ENCODE data around the gene KIF5C. TPM values are rescaled to one million over a fixed set of nuclear protein-coding genes. Genes with fewer than 3 reads are reported as not detected.

The KIF5C gene
- total RNA-seq, 1 donor = under 0.01 TPM

DNA sequence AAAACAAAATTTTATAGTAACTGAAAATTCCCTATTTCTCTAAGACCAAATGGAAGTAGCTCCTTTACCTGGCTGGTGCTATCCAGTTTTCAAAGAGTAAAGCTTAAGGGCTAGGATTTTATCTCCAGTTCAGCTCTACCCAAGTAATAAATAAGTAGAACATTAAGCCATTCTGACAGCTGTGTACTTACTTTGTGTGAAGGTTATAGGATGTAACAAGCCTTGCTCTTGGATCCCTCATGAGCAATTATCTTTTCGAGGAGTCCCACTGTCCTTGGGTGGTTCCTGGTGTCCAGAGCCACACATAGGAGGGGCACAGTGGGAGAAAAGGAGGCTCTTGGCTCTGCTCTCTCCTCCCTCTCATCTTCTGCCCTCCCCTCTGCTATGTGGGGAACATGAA lies 45.5 kb downstream of the KIF5C start:
- TF ChIP-seq, protein P1, sequence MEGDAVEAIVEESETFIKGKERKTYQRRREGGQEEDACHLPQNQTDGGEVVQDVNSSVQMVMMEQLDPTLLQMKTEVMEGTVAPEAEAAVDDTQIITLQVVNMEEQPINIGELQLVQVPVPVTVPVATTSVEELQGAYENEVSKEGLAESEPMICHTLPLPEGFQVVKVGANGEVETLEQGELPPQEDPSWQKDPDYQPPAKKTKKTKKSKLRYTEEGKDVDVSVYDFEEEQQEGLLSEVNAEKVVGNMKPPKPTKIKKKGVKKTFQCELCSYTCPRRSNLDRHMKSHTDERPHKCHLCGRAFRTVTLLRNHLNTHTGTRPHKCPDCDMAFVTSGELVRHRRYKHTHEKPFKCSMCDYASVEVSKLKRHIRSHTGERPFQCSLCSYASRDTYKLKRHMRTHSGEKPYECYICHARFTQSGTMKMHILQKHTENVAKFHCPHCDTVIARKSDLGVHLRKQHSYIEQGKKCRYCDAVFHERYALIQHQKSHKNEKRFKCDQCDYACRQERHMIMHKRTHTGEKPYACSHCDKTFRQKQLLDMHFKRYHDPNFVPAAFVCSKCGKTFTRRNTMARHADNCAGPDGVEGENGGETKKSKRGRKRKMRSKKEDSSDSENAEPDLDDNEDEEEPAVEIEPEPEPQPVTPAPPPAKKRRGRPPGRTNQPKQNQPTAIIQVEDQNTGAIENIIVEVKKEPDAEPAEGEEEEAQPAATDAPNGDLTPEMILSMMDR (IDR thresholded peaks at IDR 0.05; ENCODE audit: insufficient read depth, low read depth, low read length) = no peak
- DNase-seq (ENCODE audit: low read depth) = no peak
- no peak overlapping the region for H3K4me3 ChIP-seq (ENCODE audit: low read depth, low read length)

DNA sequence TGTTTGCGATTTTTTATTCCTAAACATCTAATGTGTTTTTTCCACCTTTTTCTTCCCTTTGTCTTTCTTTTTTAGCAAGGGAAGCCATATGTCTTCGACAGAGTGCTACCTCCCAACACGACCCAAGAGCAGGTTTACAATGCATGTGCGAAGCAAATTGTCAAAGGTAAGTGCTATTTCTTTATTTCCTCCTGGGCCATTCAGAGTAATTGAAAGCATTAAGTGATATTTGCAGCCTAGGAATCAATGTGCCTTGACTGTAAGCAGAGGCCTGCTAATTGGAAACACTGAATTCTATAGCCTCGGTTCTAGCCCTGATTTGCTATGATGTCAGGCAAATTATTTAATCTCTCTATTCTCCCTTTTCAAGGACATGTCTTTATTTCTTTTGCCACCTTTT lies 47.0 kb downstream of the KIF5C start:
- TF ChIP-seq, protein P1 (IDR thresholded peaks at IDR 0.05; ENCODE audit: insufficient read depth, low read depth, low read length) = no peak
- H3K4me3 ChIP-seq (ENCODE audit: low read depth, low read length) = no peak overlapping the region
- no peak for DNase-seq (ENCODE audit: low read depth)

DNA sequence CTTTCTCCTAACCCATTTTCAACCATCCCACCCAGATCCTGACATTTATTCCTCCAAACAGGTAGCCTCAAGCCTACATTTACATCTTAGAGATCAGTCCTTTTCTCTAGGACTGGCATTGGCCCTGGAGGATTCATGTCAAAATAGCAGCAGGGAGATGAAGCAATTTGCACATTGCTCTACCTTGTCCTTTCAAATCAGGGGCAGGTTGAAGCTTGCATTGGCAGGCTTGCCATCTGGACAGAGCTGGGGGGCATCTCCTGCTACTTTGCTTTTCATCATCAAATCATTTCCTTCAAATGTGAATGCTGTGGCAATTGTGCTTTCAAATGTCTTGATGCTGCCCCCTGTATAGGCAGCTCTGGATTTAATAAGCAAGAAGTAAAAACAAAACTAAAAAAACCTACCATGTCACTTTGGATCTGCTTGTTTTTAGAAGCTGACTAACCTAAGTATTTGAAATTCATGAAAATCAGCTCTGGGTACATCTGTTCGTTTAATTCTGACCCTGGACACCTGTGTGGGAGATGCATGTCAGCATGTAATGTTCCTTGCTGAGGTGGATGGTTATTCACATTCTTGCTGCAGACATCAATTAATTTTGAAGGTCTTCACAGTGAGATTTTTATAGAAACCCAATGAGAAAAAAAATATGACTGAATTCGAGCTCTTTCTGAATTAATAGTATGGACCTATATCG lies 47.9 kb downstream of the KIF5C start:
- DNase-seq (ENCODE audit: low read depth) = no peak
- TF ChIP-seq, protein P1 (IDR thresholded peaks at IDR 0.05; ENCODE audit: insufficient read depth, low read depth, low read length) = no peak
- H3K4me3 ChIP-seq (ENCODE audit: low read depth, low read length) = no peak overlapping the region

DNA sequence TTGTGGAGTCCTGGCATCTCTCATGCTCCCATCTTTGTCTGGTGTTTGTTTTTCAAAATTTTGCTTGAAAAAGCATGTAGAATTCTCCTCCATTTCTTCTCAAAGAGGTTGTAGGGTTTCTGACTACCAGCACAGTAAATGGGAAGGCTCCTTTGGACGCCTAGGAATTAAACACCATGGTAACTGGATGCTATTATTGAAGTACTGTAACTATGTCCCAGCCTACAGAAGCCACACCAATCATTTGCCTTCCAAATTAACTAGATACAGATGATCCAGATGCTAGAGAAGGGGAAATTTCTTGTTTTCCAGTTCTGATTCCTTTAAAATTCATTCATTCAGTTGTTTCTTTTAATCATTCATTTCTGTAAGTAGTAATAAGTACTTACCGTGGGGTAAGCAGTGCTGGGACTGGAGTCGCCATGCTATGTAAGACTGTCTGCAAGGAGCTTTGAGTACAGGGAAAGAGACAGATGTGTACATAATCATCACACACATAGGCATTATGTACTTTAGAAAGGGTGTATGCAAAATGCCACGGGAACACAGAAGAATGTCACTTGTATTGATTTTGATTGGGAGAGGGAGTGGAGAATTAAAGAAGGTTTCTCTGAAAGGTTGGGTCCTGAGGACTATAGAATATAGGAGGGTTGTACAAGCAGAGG lies 49.6 kb downstream of the KIF5C start:
- TF ChIP-seq, protein P1 (IDR thresholded peaks at IDR 0.05; ENCODE audit: insufficient read depth, low read depth, low read length) = no peak
- no peak overlapping the region for H3K4me3 ChIP-seq (ENCODE audit: low read depth, low read length)
- no peak for DNase-seq (ENCODE audit: low read depth)

DNA sequence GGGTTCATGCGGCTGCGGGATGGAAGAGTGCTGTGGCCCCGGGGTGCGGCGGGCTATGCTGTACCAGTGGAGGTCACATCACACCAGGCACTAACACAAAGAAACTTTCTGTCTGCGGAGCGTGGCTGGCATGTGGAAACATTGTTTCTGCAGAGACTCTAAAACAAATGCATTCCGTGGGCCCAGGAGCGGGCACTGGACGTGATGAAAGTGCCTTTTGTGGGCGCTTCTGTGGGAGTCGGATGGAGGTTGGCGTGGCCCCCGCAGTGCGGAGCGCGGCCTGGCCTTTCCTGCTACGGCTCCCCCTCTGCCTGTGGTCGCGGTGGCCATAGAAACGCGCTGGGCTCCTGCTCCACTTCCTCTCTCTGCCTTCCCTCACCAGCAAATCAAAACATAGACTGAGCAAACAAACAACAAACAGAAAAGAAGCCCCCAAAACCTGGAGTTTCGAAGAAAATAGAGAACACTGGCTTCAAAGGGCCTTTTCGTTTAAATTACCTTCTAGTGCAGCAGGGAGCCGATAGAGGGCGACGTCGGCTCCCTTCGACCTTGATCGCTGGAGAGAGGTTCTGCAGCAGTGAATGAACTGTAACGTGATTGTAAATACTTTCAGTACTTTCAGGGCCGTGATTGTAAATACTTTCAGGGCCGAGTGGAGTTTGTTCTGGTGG lies 51.4 kb downstream of the KIF5C start:
- no peak overlapping the region for H3K4me3 ChIP-seq (ENCODE audit: low read depth, low read length)
- peak; percentile 28 for DNase-seq (ENCODE audit: low read depth)
- TF ChIP-seq, protein P1 (IDR thresholded peaks at IDR 0.05; ENCODE audit: insufficient read depth, low read depth, low read length) = peak; percentile 81

DNA sequence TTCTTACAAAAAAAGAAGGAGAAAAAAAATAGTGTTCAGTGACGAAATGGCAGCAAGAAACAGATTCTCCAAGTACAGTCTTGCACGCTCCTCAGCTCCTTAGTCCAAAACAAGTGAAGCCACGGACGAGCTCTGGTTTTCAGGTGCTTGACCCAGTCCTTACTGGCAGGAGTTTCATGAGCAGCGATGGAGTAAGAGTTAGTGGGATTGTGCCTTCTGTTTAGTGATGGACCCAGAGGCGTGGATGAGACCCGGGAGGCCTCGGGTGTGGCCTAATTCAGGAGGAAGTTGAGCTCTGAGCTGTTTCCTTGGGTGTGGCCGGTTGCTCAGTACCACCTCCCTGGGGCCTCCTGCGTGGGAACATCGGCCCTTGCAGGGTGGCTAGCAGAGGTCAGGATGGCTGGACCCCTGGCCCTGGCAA lies 52.0 kb downstream of the KIF5C start:
- no peak for DNase-seq (ENCODE audit: low read depth)
- H3K4me3 ChIP-seq (ENCODE audit: low read depth, low read length) = no peak overlapping the region
- TF ChIP-seq, protein P1 (IDR thresholded peaks at IDR 0.05; ENCODE audit: insufficient read depth, low read depth, low read length) = no peak
